Measurements from ENCODE around the gene TUBB6. TPM values are rescaled to one million over a fixed set of nuclear protein-coding genes. Genes with fewer than 3 reads are reported as not detected.
A peak's percentile ranks its signal among the peaks of the same experiment; 100 is the strongest.

Gene TUBB6
- total and polyA plus RNA-seq, 2 donors (not counting 1 experiment from before 2014, with no cell fraction given), result 30.4 to 58.7 TPM

- ChIA-PET CTCF (no interaction called here), POLR2A (no interaction called here)
- Mint-ChIP-seq H3K4me3 (peak overlapping the region; percentile 27), H3K27me3 (peaks cover 27% of the 10 kb centered on the region), H3K9me3 (ENCODE audit: insufficient read depth) (no peaks in the 10 kb centered on the region), H3K4me1 (peaks cover 16% of the 10 kb centered on the region), H3K27ac (no peak overlapping the region)
- DNase-seq (no peak), ATAC-seq (ENCODE audit: low read depth) (no peak)
- TF ChIP-seq EZH2 (IDR thresholded peaks at IDR 0.05; ENCODE audit: borderline replicate concordance, insufficient read depth, low read depth, low read length, poor library complexity, severe bottlenecking), result no peak
- no peak for TF ChIP-seq CTCF (IDR thresholded peaks at IDR 0.05)
- no peaks in the 10 kb centered on the region for H4K20me1 ChIP-seq (ENCODE audit: control insufficient read depth, insufficient read depth, low read length, poor library complexity, severe bottlenecking)
- peaks cover 0 to 22% (median 11%) of the 10 kb centered on the region in 4 experiments for H3K27me3 ChIP-seq (replicated peaks in 1 of 4; ENCODE audit: control extremely low read depth in 1 of 4, control insufficient read depth in 3 of 4, insufficient read depth in 4 of 4, low read length in 3 of 4)
- no peak overlapping the region for H3K4me2 ChIP-seq (replicated peaks; ENCODE audit: low read depth, low read length, poor library complexity, severe bottlenecking)
- no peak overlapping the region for H3K9ac ChIP-seq (ENCODE audit: low read length)
- no peak overlapping the region for H3K4me3 ChIP-seq (ENCODE audit: control extremely low read depth in 1 of 5, extremely low read depth in 1 of 5, insufficient read depth in 1 of 5, low read depth in 2 of 5, low read length in 4 of 5)
- 82% methylated on average over 17 of the region's 19 CpGs for WGBS (ENCODE audit: insufficient coverage)
- H3K27ac ChIP-seq (ENCODE audit: low read length in 2 of 2), result no peak overlapping the region
- H3K36me3 ChIP-seq (replicated peaks in 1 of 2; ENCODE audit: control extremely low read depth in 1 of 2, control insufficient read depth in 1 of 2, extremely low read depth in 1 of 2, insufficient read depth in 2 of 2, low read length in 1 of 2), result no peaks in the 10 kb centered on the region
- intact Hi-C loops (cut with micrococcal nuclease), result no loop called here
- H2AFZ ChIP-seq (ENCODE audit: insufficient read depth, low read depth, low read length, poor library complexity, severe bottlenecking), result no peak overlapping the region
- peaks cover 0 to 5% (median 0%) of the 10 kb centered on the region in 3 donors for H3K9me3 ChIP-seq (ENCODE audit: control extremely low read depth in 1 of 3, control insufficient read depth in 2 of 3, insufficient read depth in 1 of 3, low read length in 2 of 3)
- H3K4me1 ChIP-seq (ENCODE audit: control insufficient read depth in 2 of 2, insufficient read depth in 2 of 2, low read length in 2 of 2), result peaks cover 14 to 28% of the 10 kb centered on the region in 2 donors
- no peaks in the 10 kb centered on the region for H3K79me2 ChIP-seq (ENCODE audit: control insufficient read depth, insufficient read depth, low read length)
Observed at GRCh38 chr18:12304351-12305210, 3.5 kb upstream of the TUBB6 start.

- Histone ChIP-seq H3K79me2 (ENCODE audit: control insufficient read depth, insufficient read depth, low read length) (no peaks in the 10 kb centered on the region), H3K9ac (ENCODE audit: low read length) (no peak overlapping the region), H3K36me3 (replicated peaks in 1 of 2; ENCODE audit: control extremely low read depth in 1 of 2, control insufficient read depth in 1 of 2, extremely low read depth in 1 of 2, insufficient read depth in 2 of 2, low read length in 1 of 2) (no peaks in the 10 kb centered on the region), H2AFZ (ENCODE audit: insufficient read depth, low read depth, low read length, poor library complexity, severe bottlenecking) (no peak overlapping the region), H3K9me3 (ENCODE audit: control extremely low read depth in 1 of 3, control insufficient read depth in 2 of 3, insufficient read depth in 1 of 3, low read length in 2 of 3) (peaks cover 0 to 5% (median 0%) of the 10 kb centered on the region in 3 donors), H3K4me1 (ENCODE audit: control insufficient read depth in 2 of 2, insufficient read depth in 2 of 2, low read length in 2 of 2) (peaks cover 15 to 32% of the 10 kb centered on the region in 2 donors), H4K20me1 (ENCODE audit: control insufficient read depth, insufficient read depth, low read length, poor library complexity, severe bottlenecking) (no peaks in the 10 kb centered on the region), H3K4me2 (replicated peaks; ENCODE audit: low read depth, low read length, poor library complexity, severe bottlenecking) (no peak overlapping the region), H3K4me3 (ENCODE audit: control extremely low read depth in 1 of 5, extremely low read depth in 1 of 5, insufficient read depth in 1 of 5, low read depth in 2 of 5, low read length in 4 of 5) (no peak overlapping the region), H3K27me3 (replicated peaks in 1 of 4; ENCODE audit: control extremely low read depth in 1 of 4, control insufficient read depth in 3 of 4, insufficient read depth in 4 of 4, low read length in 3 of 4) (peaks cover 0 to 22% (median 11%) of the 10 kb centered on the region in 4 experiments), H3K27ac (ENCODE audit: low read length in 2 of 2) (no peak overlapping the region)
- ChIA-PET POLR2A (no interaction called here), CTCF (no interaction called here)
- 83% methylated on average over 6 of the region's 12 CpGs for WGBS (ENCODE audit: insufficient coverage)
- H3K4me3 Mint-ChIP-seq, result peak overlapping the region; percentile 27
- H3K4me1 Mint-ChIP-seq, result peaks cover 19% of the 10 kb centered on the region
- TF ChIP-seq CTCF (IDR thresholded peaks at IDR 0.05) (no peak), EZH2 (IDR thresholded peaks at IDR 0.05; ENCODE audit: borderline replicate concordance, insufficient read depth, low read depth, low read length, poor library complexity, severe bottlenecking) (no peak)
- peaks cover 28% of the 10 kb centered on the region for H3K27me3 Mint-ChIP-seq
- ATAC-seq (ENCODE audit: low read depth), result no peak
- no peaks in the 10 kb centered on the region for H3K9me3 Mint-ChIP-seq (ENCODE audit: insufficient read depth)
- H3K27ac Mint-ChIP-seq, result no peak overlapping the region
- intact Hi-C loops (cut with micrococcal nuclease), result no loop called here
- no peak for DNase-seq
Observed at GRCh38 chr18:12305211-12305610, 2.8 kb upstream of the TUBB6 start.
